ENCODE results near the gene PCSK5. TPM values are rescaled to one million over a fixed set of nuclear protein-coding genes. Genes with fewer than 3 reads are reported as not detected.

PCSK5 gene
- total RNA-seq, 1 experiment from 2014 or later = 7.5 TPM

- Histone ChIP-seq H3K4ac (ENCODE audit: low read depth, low read length) (no peak overlapping the region), H3K4me1 (ENCODE audit: insufficient read depth, low read length) (no peaks in the 10 kb centered on the region), H4K8ac (replicated peaks; ENCODE audit: insufficient read length, low read depth, low read length) (no peak overlapping the region), H3K23me2 (ENCODE audit: insufficient read length, low read depth, low read length, poor library complexity, severe bottlenecking) (no peaks in the 10 kb centered on the region), H2BK12ac (ENCODE audit: insufficient read length, low read depth, low read length) (no peak overlapping the region), H3K79me1 (ENCODE audit: insufficient read depth, low read depth, low read length, poor library complexity, severe bottlenecking) (no peaks in the 10 kb centered on the region), H3K18ac (ENCODE audit: insufficient read length, low read depth, low read length) (no peak overlapping the region), H4K5ac (ENCODE audit: insufficient read length, low read depth, low read length) (no peak overlapping the region), H3K23ac (ENCODE audit: insufficient read length, low read depth, low read length) (no peak overlapping the region), H3K79me2 (ENCODE audit: insufficient read depth, low read length) (no peaks in the 10 kb centered on the region), H3T11ph (ENCODE audit: low read length) (no peak overlapping the region), H3K14ac (ENCODE audit: insufficient read depth, low read length) (no peak overlapping the region), H2AFZ (ENCODE audit: low read length) (no peak overlapping the region), H3K9ac (ENCODE audit: extremely low read depth, insufficient read length, low read length) (no peak overlapping the region), H4K20me1 (ENCODE audit: control insufficient read depth, insufficient read depth, insufficient read length) (no peaks in the 10 kb centered on the region), H3K9me3 (ENCODE audit: control insufficient read depth, low read depth, low read length) (no peaks in the 10 kb centered on the region), H2BK120ac (ENCODE audit: low read depth, low read length, poor library complexity, severe bottlenecking) (no peak overlapping the region), H2BK20ac (ENCODE audit: low read depth, low read length, poor library complexity, severe bottlenecking) (no peak overlapping the region), H4K91ac (ENCODE audit: insufficient read length, low read depth, low read length) (no peak overlapping the region), H2BK15ac (ENCODE audit: low read depth, low read length) (no peak overlapping the region), H2AK5ac (ENCODE audit: insufficient read length, low read length) (no peak overlapping the region), H2BK5ac (ENCODE audit: insufficient read length, low read length) (no peak overlapping the region), H3K27ac (ENCODE audit: insufficient read length, low read depth, low read length) (no peak overlapping the region), H3K56ac (ENCODE audit: insufficient read length, low read depth, low read length) (no peak overlapping the region), H3K27me3 (ENCODE audit: insufficient read depth, low read length) (no peaks in the 10 kb centered on the region), H3K4me2 (ENCODE audit: insufficient read depth, insufficient read length, low read length) (no peak overlapping the region)
- Mint-ChIP-seq H3K4me3 (no peak overlapping the region), H3K27ac (no peak overlapping the region), H3K36me3 (ENCODE audit: insufficient read depth in 1 of 3, low read depth in 3 of 3) (no peaks in the 10 kb centered on the region), H3K4me1 (0 out of 4 replicates have a peak, but pooled peaks cover 0 to 6% of the 10 kb centered on the region in 2 experiments), H3K27me3 (ENCODE audit: low read depth) (no peaks in the 10 kb centered on the region), H3K9me3 (no peaks in the 10 kb centered on the region)
- DNase-seq = no peak
- no CpG with 5 or more reads among the region's 2 CpGs for WGBS (ENCODE audit: extremely low coverage, insufficient read length, low lambda C conversion rate)
- TF ChIP-seq CTCF (conservative IDR thresholded peaks at IDR 0.05) = no peak
These were observed 123.3 kb downstream of the PCSK5 start for GRCh38 chr9:76013809-76014208.

All from H9 (cell line).